Astrocyte of the spinal cord (primary cell): ENCODE results near the gene NARS2.
"Not testable (repeated sequence)": the region's sequence is repeated elsewhere in the genome, so short reads cannot be mapped to it uniquely, and the experiment has no call there.

Source experiments
- DNase-seq: peaks from one replicate; pipeline ENCODE4 v3.0.0; 2011; ENCODE audit warnings: low read depth, low spot score
- H3K4me3 ChIP-seq: 2 replicates; pipeline ENCODE4 v1.5.1; 2011; ENCODE audit warnings: low read depth, mild to moderate bottlenecking, low read length, moderate library complexity
- CTCF ChIP-seq: IDR thresholded peaks from 2 replicates; pipeline ENCODE4 v1.5.1; 2012; ENCODE audit warnings: low read depth, mild to moderate bottlenecking, low read length, inconsistent platforms
- in situ Hi-C: cut with HindIII; loops from 2 replicates; pipeline ENCODE4 v1.10.0; 2017; ENCODE audit warnings: low sequenced_read_pairs

Gene NARS2

GRCh38 chr11:78516281-78516680, 58.4 kb downstream of the NARS2 start:
- H3K4me3 ChIP-seq: no peak overlapping the region
- in situ Hi-C loops: no loop called here
- no peak for DNase-seq
- TF ChIP-seq CTCF: no peak

- DNase-seq: no peak
- H3K4me3 ChIP-seq: no peak overlapping the region
- TF ChIP-seq CTCF: no peak
- in situ Hi-C loops: no loop called here
These were observed 59.7 kb downstream of the NARS2 start for GRCh38 chr11:78514922-78515502.

GRCh38 chr11:78513085-78513484, 61.6 kb downstream of the NARS2 start:
- H3K4me3 ChIP-seq, DNase-seq, in situ Hi-C loops: not testable (repeated sequence)

GRCh38 chr11:78510597-78510996, 64.1 kb downstream of the NARS2 start:
- no peak for DNase-seq
- no peak overlapping the region for H3K4me3 ChIP-seq
- no peak for TF ChIP-seq CTCF
- in situ Hi-C loops: no loop called here

GRCh38 chr11:78510025-78510596, 64.6 kb downstream of the NARS2 start:
- TF ChIP-seq CTCF: no peak
- no peak overlapping the region for H3K4me3 ChIP-seq
- no peak for DNase-seq
- in situ Hi-C loops: no loop called here

GRCh38 chr11:78504708-78505107, 70.0 kb downstream of the NARS2 start:
- DNase-seq: no peak
- no peak overlapping the region for H3K4me3 ChIP-seq
- TF ChIP-seq CTCF: no peak
- in situ Hi-C loops: no loop called here

- DNase-seq: no peak
- no peak overlapping the region for H3K4me3 ChIP-seq
- no peak for TF ChIP-seq CTCF
- in situ Hi-C loops: no loop called here
These were observed 70.5 kb downstream of the NARS2 start for GRCh38 chr11:78504181-78504580.
